Mammary microvascular endothelial cell (primary cell): ENCODE measurements around the gene MPEG1. TPM values are rescaled to one million over a fixed set of nuclear protein-coding genes. Genes with fewer than 3 reads are reported as not detected.

ENCODE experiments used
- total RNA-seq: library from RNA; depleted of rRNA; stranded (reverse); fragments of >200 nt; gene quantifications from 2 replicates; pipeline ENCODE4 v1.2.3, GENCODE V29; 2015

The MPEG1 gene
- total RNA-seq, result not detected in 2 replicates

GRCh38 chr11:59212744-59213631, at the start of gene MPEG1:
MPEG1 (minus strand) TSS chr11:59212927; CDS start chr11:59212865, 62 bp downstream.

GRCh38 chr11:59171508-59172322, 41.0 kb downstream of the MPEG1 start, which contains the start of gene DTX4:
DTX4 (plus strand) TSS chr11:59172132; CDS start chr11:59172596, 464 bp downstream.

Other genes starting within 250 kb of the MPEG1 start
- gene GLYATL1B, start 126.6 kb downstream of the MPEG1 start, total RNA-seq, result not detected in 2 replicates
- gene FAM111B, start 105.7 kb downstream of the MPEG1 start, total RNA-seq, result 11.2 and 12.8 TPM in 2 replicates
- 50.9 and 56.6 TPM in 2 replicates for gene FAM111A, start 70.1 kb downstream of the MPEG1 start, total RNA-seq
- gene DTX4, start 40.8 kb downstream of the MPEG1 start, total RNA-seq, result 0.40 and 1.1 TPM in 2 replicates
- gene OR5AN1, start 146.0 kb upstream of the MPEG1 start, total RNA-seq, result not detected in 2 replicates
- not detected in 2 replicates for gene OR5A2, start 213.5 kb upstream of the MPEG1 start, total RNA-seq
- not detected in 2 replicates for gene OR5A1, start 223.5 kb upstream of the MPEG1 start, total RNA-seq
- gene OR4D6, start 244.0 kb upstream of the MPEG1 start, total RNA-seq, result not detected in 2 replicates